A673 (cell line): ENCODE data around the gene TPK1. TPM values are rescaled to one million over a fixed set of nuclear protein-coding genes. Genes with fewer than 3 reads are reported as not detected.

ENCODE experiments used
- BruUV-seq: library from RNA; stranded (reverse); fragments of 400-500 nt; replicated peaks from 2 replicates; lab custom pipeline; 2021; lab: Mats Ljungman, UMichigan
- CTCF ChIA-PET: fragments of 300-600 bp; sonication (Branson Sonifier 250); formaldehyde crosslinking; loops from one replicate; lab custom pipeline; 2022; ENCODE audit warnings: antibody characterized with exemption; lab: Charles Lee
- POLR2A ChIA-PET: fragments of 300-600 bp; sonication (Branson Sonifier 250); formaldehyde crosslinking; loops from one replicate; lab custom pipeline; 2022; ENCODE audit warnings: antibody characterized with exemption; ENCODE audit not compliant: low non-redundant PET; lab: Charles Lee
- DNase-seq: peaks from one replicate; pipeline ENCODE4 v3.0.0-alpha.2; 2015; ENCODE audit warnings: low spot score
- H3K27ac ChIP-seq: fragments of 200-600 bp; sonication (generic); 2 replicates; pipeline ENCODE4 v1.5.1; 2016; ENCODE audit warnings: mixed run types, low read depth, mild to moderate bottlenecking, mixed read lengths, antibody characterized with exemption, low read length; ENCODE audit not compliant: poor library complexity, severe bottlenecking
- H3K27me3 ChIP-seq: fragments of 200-600 bp; sonication (generic); replicated peaks from 2 replicates; pipeline ENCODE4 v1.6.1; 2017; ENCODE audit warnings: mixed run types, low read depth, mild to moderate bottlenecking, mixed read lengths, antibody characterized with exemption, low read length; ENCODE audit not compliant: insufficient read depth, poor library complexity
- H3K36me3 ChIP-seq: fragments of 200-600 bp; sonication (generic); 2 replicates; pipeline ENCODE4 v1.6.1; 2016; ENCODE audit warnings: mixed run types, mild to moderate bottlenecking, mixed read lengths, antibody characterized with exemption, low read length; ENCODE audit not compliant: insufficient read depth, poor library complexity, severe bottlenecking
- H3K4me1 ChIP-seq: fragments of 200-600 bp; sonication (generic); 2 replicates; pipeline ENCODE4 v1.6.1; 2017; ENCODE audit warnings: mixed run types, mild to moderate bottlenecking, mixed read lengths, antibody characterized with exemption, low read length; ENCODE audit not compliant: insufficient read depth, poor library complexity, severe bottlenecking
- H3K4me3 ChIP-seq: fragments of 200-600 bp; sonication (generic); 2 replicates; pipeline ENCODE4 v1.5.1; 2016; ENCODE audit warnings: low read depth, mixed run types, mild to moderate bottlenecking, mixed read lengths, low read length; ENCODE audit not compliant: poor library complexity, severe bottlenecking
- H3K9me3 ChIP-seq: fragments of 200-600 bp; sonication (generic); 2 replicates; pipeline ENCODE4 v1.6.1; 2016; ENCODE audit warnings: mixed run types, low read depth, mild to moderate bottlenecking, mixed read lengths, antibody characterized with exemption, low read length; ENCODE audit not compliant: poor library complexity, severe bottlenecking
- EZH2 ChIP-seq: fragments of 200-600 bp; sonication (generic); IDR thresholded peaks from 2 replicates; pipeline ENCODE4 v1.6.1; 2017; ENCODE audit warnings: borderline replicate concordance, low read depth, mild to moderate bottlenecking, mixed read lengths, antibody characterized with exemption, low read length; ENCODE audit not compliant: poor library complexity, severe bottlenecking
- intact Hi-C: fragments of 100-400 bp; cut with micrococcal nuclease; formaldehyde crosslinking; loops from one replicate; pipeline ENCODE4 v1.10.0; 2022; ENCODE audit not compliant: unreplicated experiment
- total RNA-seq: library from RNA; stranded (reverse); gene quantifications from 2 replicates; pipeline ENCODE4 v1.2.3, GENCODE V29; 2021
- TF ChIP-seq, protein P1 (sequence below): fragments of 300-800, 200-600 bp; sonication (generic); conservative IDR thresholded peaks from 2 replicates; pipeline ENCODE4 v1.5.1; 2017; ENCODE audit warnings: low read depth, mild to moderate bottlenecking, antibody characterized with exemption, low read length, moderate library complexity, mixed read lengths

TPK1 gene
- total RNA-seq, 1 experiment from 2014 or later: 3.5 TPM

GRCh38 chr7:144508702-144509101 lies 327.2 kb downstream of the TPK1 start:
- BruUV-seq: no TSS peak
- no peak for TF ChIP-seq EZH2
- ChIA-PET CTCF (interaction anchor here (0.6 kb wide), 1 partner anchor 230 kb away, joined by 5 read pairs; no protein-coding TSS in a partner anchor), POLR2A (no interaction called here)
- Histone ChIP-seq H3K4me3 (no peak overlapping the region), H3K4me1 (peaks cover 7% of the 10 kb centered on the region), H3K27ac (no peak overlapping the region), H3K27me3 (no peaks in the 10 kb centered on the region), H3K9me3 (no peaks in the 10 kb centered on the region), H3K36me3 (no peaks in the 10 kb centered on the region)
- intact Hi-C loops: no loop called here
- no peak for DNase-seq

DNA sequence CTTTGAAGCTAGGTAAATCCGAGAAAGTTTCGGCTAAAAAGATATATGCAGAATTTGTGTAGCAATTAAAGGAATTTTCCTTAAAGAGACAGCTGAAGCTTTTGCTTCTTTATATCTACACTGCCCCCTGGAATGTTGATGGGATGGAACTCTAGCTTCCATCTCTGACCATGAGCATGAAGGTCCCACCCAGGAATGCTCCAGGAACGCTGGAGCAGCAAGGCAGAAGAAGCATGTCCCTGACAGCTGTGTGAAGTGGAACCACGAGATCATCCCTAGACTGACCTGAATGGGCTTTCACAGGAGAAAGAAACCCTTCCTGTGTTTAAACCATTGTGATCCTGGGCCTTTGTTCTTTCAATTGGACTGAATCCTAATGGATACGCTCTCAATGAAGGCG lies 332.6 kb downstream of the TPK1 start:
- no peak for DNase-seq
- no TSS peak for BruUV-seq
- no peaks in the 10 kb centered on the region for H3K36me3 ChIP-seq
- no peak overlapping the region for H3K4me3 ChIP-seq
- H3K27ac ChIP-seq: no peak overlapping the region
- intact Hi-C loops: no loop called here
- no peaks in the 10 kb centered on the region for H3K27me3 ChIP-seq
- ChIA-PET POLR2A (no interaction called here), CTCF (no interaction called here)
- H3K9me3 ChIP-seq: no peaks in the 10 kb centered on the region
- no peak for TF ChIP-seq EZH2
- TF ChIP-seq, protein P1, sequence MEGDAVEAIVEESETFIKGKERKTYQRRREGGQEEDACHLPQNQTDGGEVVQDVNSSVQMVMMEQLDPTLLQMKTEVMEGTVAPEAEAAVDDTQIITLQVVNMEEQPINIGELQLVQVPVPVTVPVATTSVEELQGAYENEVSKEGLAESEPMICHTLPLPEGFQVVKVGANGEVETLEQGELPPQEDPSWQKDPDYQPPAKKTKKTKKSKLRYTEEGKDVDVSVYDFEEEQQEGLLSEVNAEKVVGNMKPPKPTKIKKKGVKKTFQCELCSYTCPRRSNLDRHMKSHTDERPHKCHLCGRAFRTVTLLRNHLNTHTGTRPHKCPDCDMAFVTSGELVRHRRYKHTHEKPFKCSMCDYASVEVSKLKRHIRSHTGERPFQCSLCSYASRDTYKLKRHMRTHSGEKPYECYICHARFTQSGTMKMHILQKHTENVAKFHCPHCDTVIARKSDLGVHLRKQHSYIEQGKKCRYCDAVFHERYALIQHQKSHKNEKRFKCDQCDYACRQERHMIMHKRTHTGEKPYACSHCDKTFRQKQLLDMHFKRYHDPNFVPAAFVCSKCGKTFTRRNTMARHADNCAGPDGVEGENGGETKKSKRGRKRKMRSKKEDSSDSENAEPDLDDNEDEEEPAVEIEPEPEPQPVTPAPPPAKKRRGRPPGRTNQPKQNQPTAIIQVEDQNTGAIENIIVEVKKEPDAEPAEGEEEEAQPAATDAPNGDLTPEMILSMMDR: no peak
- H3K4me1 ChIP-seq: no peaks in the 10 kb centered on the region

GRCh38 chr7:144500225-144500624 lies 335.6 kb downstream of the TPK1 start:
- Histone ChIP-seq H3K27me3 (no peaks in the 10 kb centered on the region), H3K9me3 (no peaks in the 10 kb centered on the region), H3K4me1 (no peaks in the 10 kb centered on the region), H3K4me3 (no peak overlapping the region), H3K36me3 (no peaks in the 10 kb centered on the region), H3K27ac (no peak overlapping the region)
- no TSS peak for BruUV-seq
- intact Hi-C loops: no loop called here
- no peak for DNase-seq
- POLR2A ChIA-PET: no interaction called here
- CTCF ChIA-PET: no interaction called here
- TF ChIP-seq EZH2: no peak
- TF ChIP-seq, protein P1: no peak

- no peak for DNase-seq
- CTCF ChIA-PET: no interaction called here
- Histone ChIP-seq H3K27ac (no peak overlapping the region), H3K27me3 (no peaks in the 10 kb centered on the region), H3K4me1 (no peaks in the 10 kb centered on the region), H3K4me3 (no peak overlapping the region), H3K9me3 (no peaks in the 10 kb centered on the region), H3K36me3 (no peaks in the 10 kb centered on the region)
- intact Hi-C loops: no loop called here
- BruUV-seq: no TSS peak
- POLR2A ChIA-PET: no interaction called here
- TF ChIP-seq EZH2: no peak
- TF ChIP-seq, protein P1: no peak
Observed at GRCh38 chr7:144497282-144497681, 338.6 kb downstream of the TPK1 start.
